ENCODE measurements around the gene STK17A. TPM values are rescaled to one million over a fixed set of nuclear protein-coding genes. Genes with fewer than 3 reads are reported as not detected.
"Not testable (repeated sequence)": the region's sequence is repeated elsewhere in the genome, so short reads cannot be mapped to it uniquely, and the experiment has no call there.

Gene STK17A
- total RNA-seq, 1 donor from 2014 or later = 37.2 TPM

DNA sequence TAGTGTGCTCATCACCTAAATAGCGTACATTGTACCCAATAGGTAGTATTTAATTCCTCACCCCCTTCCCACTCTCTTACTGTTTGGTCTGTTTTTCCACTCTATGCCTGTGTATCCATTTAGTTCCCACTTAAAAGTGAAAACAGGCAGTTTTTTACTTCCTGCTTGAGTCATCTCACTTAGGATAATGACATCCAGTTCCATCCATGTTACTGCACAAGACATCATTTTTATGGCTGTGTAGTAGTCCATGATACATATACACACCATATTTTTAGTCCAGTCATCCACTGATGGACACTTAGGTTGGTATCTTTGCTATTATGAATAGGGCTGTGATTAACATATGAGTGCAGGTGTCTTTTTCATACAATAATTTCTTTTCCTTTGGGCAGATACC is 10.1 kb downstream of the STK17A start:
- DNase-seq (ENCODE audit: extremely low read depth, low read depth, low spot score) = no peak

DNA sequence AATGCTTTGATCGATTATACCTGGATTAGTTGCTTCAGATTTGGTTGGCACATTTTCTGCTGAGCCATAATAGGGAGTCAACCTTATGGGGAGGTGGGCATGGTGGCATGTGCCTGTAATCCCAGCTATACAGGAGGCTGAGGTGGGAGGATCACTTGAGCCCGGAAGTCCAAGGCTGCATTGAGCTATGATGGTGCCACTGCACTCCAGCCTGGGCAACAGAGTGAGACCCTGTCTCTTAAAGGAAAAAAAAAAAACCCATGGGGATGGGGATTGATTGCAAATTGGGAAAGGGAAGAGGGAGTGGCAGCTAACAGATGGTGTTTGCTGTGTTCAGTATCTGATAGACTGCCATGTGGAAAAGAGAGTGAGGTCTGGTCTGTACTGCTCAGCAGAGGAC is 11.1 kb downstream of the STK17A start:
- DNase-seq (ENCODE audit: extremely low read depth, low read depth, low spot score) = no peak

DNA sequence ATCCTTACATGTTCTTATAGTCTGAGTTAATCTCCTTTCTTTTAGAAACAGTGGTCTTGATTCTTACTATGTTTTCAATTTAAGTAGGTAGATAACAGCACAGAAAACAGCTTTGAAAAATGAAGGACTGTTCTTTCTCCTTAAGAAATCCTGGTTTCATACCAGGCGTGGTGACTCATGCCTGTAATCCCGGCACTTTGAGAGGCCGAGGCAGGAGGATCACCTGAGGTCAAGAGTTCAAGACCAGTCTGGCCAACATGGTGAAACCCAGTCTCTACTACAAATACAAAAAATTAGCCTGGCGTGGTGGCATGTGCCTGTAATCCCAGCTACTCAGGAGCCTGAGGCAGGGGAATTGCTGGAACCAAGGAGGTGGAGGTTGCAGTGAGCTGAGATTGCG is 13.5 kb downstream of the STK17A start:
- DNase-seq (ENCODE audit: extremely low read depth, low read depth, low spot score) = not testable (repeated sequence)

DNA sequence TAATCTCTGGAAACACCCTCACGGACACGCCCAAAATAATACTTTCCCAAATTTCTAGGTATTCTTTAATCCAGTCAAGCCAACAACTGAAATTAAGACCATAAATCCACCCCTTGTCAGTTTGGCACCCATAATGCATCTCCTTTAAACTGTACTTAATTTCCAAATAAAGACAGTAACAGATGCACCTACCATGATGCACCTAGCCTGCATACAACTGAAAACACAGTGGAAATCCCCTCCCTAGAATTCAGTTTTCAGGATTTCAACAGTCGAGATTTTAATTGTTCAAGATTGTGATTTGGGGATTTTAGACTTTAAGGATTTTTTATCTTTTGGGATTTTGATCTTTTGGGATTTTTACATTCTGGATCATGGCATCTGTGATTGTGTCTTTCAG is 17.1 kb downstream of the STK17A start:
- no peak for DNase-seq (ENCODE audit: extremely low read depth, low read depth, low spot score)

DNA sequence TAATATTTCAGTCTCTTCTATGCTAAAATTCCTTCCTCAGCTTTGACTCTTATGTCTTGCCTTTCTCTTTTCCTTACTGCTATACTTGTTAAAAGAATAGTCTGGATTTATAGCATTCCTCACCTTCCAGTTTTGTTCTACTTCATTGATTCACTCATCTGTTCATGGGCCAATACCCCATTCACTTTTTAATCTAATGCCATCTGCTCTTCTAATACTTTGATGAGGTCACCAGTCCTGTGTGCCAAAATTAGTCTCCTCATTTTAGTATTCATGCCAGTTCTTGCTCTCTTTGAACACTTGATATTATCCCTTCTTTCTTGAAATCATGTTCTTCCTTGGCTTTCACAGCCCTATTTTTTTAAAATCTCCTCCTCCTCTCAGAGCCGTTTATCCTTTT is 19.3 kb downstream of the STK17A start:
- DNase-seq (ENCODE audit: extremely low read depth, low read depth, low spot score) = no peak

DNA sequence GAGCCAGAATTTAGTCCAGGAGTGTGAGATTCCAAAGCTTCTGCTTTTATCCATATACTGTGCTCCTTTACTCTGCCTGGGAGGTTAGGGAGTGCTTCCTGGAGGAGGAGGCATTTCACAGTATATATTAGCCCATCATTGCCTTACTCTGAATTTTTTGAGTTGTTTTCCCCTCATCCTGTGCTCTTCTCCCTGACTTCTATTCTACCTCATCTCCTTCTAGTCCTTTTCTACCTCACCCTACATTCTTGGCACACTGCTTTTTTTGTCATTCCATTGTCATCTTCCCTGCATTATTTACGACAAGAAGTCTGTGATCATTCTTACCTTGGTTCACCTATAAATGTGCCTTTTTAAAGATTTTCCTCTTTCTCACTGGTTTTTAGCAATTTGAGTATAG is 21.3 kb downstream of the STK17A start:
- DNase-seq (ENCODE audit: extremely low read depth, low read depth, low spot score) = no peak

DNA sequence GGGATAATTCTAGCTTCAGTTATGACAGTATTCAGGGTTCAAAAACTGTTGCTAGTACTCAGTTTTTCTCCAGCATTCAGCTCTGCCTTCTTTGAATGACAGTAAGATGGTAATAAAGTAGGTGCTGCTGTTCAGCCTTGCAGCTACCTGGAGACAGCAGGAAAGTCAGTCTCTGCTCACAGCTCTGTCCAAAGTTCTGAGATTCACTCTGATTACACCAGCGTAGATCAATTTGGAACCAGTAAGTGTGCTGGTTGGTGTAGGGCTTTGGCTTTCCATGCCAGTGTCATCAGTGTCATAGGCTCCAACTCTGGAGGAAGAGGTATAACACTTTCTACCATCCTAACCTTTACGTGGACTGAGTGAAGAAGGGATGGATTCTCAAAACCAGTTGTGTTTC is 26.2 kb downstream of the STK17A start:
- no peak for DNase-seq (ENCODE audit: extremely low read depth, low read depth, low spot score)

DNA sequence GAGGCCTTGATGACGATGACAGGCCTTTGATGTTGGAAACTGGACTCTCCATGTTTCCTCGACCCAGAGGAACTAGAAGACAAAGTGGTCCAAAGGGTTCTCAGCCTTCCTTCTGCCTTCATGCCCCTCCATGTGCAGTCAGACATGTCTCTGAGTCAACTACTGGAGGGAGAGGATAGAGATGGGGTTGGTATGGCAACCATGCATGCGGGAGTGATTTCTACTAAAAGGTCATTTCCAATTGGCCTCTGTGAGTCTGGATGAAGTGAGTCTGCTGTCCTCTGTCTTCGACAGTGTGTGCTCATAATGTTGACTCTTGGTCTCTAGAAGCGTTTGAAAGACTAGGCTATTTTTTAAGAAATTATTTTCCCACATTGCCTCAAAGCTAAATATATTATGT is 29.2 kb downstream of the STK17A start:
- DNase-seq (ENCODE audit: extremely low read depth, low read depth, low spot score) = no peak

DNA sequence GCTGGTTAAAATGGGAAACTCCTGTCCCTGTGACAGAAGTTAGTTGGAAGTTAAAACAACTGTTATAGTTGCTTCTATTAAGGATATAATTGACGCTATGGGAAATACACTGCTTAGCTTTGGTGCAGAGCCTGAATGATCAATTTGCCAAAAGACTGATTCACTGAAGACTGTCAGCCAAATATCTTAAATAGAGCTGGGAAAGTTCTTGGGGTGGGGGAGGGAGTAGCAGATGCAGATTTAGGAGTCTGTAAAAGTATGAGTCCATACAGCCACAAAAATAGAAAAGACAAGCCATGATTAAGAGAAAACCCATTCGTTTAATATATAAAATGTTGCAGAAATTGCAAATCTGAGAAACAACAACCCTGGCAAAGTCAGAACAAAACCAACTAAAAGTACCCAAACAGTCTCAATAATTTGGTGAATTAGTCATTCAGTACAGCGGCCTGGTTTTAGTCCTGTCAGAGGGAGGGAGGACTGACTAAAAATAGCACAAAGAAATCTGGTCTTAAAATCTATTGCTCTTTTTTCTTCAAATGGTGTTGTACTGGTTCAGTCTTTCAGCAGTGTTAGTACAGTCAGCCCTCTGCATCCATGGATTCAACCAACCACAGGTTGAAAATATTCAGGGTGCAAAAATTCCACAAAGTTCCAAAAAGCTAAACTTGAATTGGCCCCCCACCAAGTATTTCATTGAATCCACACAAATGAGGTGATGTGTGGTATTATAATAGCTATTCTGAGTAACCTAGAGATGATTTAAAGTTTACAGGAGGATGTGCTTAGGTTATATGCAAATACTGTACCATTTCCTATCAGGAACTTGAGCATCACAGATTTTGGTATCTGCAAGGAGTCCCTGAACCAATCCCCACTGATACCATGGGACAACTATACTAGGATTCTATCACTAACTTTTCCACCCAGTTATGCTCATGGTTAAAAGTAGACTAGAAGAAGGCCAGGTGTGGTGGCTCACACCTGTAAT is 30.0 kb downstream of the STK17A start:
- no peak for DNase-seq (ENCODE audit: extremely low read depth, low read depth, low spot score)

DNA sequence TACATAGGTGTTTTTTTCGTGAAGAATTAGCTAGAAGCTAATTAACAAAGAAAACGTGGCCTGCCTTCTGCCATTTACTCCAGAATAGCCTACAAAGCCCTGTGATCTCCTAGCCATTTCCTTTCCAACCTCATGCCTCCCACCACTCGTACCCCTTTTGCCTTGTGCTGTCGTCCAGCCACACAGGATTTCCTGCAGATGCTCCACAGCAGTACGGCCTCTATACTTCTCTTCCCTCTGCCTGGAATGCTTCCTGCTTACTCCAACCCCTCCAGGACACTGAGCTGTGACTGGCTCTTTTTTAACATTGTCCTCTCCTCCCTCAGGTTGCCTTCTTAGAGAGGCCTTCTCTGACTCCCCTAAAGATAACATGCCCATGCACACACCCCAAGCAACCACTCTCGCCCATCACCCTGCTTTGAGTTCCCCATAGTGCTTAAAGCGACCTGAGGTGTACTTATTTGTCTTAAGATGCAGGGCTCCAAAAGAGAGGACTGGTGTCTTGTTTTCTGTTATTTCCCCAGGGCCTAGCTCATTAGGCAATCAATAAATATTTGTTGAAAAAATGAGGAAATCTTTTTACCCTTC is 32.7 kb downstream of the STK17A start:
- no peak for DNase-seq (ENCODE audit: extremely low read depth, low read depth, low spot score)

DNA sequence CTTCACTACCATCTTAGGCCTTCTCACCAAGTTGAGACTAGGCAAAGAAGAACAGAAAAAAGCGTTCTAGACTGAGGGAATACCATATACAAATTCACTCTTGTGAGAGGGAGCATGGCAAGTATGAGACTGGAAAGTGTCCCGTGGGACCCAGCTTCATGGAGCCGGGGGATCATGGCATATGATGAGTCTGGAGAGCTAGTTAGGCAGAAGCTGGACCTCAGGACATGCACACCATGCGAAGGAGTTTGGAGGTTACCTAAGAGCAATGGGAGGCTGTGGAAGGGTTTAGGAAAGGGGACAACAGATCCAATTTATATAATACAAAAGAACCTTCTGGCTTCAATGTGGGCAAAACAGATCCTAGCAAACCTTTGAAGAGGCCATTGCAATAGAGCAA is 34.1 kb downstream of the STK17A start:
- DNase-seq (ENCODE audit: extremely low read depth, low read depth, low spot score) = no peak

DNA sequence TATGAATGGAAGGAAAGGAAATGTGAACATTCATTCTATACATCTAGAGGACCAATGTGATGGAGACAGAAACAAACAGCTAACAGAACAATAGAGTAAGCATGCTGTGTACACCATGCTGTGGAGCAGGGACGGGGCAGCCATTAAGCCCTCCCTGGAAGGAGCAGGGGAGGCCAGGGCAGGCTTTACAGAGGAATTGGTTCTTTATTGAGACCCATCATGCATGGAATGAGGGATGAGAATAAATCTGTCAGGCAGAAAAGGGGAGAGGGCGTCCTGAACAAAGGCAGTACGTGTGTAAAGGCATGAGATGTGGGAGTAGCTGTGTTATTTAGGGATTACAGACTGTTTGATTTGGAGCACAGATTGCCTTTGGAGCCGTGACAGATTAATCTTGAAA is 35.2 kb downstream of the STK17A start:
- no peak for DNase-seq (ENCODE audit: extremely low read depth, low read depth, low spot score)

DNA sequence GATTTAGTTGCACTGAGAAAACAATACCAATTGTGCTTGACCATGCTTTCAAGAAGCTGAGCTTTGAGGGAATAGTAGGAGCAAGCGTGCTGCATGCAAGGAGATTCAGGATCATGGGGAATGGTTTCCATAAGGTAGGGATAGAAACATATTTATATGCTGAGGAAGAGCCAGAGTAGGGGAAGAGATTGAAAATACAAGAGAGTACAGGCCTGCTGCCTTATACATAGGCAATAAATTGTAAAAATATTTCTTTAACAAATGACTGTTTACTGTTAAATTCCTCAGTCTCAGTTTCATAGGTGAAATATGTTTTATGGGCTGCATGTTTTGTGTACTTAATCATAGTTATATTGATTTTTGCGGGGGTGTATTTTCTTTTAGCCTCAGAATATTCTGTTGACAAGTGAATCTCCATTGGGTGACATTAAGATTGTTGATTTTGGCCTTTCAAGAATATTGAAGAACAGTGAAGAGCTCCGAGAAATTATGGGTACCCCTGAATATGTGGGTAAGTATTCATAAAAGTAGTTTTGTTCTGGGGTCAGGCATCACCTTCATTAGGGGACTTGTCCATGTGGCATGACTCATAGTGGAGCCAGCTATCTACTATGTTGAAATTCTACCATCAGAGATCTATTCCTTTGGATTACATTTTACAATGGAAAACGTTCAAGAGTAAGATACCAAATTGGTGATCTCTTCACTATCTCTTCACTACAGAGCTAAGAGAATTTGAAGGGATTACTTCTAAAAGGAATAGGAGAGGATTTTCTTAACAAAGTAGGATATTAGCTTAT is 36.5 kb downstream of the STK17A start:
- no peak for DNase-seq (ENCODE audit: extremely low read depth, low read depth, low spot score)

DNA sequence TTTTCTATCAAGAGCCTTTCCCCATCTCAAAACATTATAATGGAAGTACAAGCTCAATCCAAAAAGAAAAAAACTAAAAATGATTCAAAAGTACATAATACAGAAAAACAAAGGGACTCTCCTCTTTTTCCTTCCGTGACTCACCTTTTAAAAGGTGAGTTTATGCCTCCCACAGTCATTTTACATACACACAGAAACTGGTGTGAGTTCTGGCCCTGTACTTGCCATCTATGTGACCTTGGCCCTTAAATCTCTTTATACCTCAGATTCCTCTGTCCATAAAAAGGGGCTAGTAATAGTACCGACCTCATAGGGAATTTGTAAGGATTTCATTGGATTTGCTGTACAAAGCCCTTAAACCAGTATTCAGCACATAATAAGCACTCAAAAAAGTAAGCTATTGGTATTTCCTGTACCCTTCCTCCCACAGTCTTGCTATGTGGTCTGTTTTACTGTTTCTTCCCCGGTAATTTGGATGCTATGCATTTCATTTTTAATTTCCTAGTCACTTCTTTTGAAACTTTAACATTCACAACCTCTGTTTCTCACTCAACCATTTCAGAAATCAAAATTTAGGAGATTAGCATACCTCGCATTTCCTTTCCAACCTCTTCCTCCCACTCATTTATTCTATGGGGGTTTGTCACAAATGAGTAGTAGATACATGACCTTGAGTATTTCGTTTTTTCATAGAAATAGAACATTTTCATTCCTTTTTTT is 39.0 kb downstream of the STK17A start:
- no peak for DNase-seq (ENCODE audit: extremely low read depth, low read depth, low spot score)

DNA sequence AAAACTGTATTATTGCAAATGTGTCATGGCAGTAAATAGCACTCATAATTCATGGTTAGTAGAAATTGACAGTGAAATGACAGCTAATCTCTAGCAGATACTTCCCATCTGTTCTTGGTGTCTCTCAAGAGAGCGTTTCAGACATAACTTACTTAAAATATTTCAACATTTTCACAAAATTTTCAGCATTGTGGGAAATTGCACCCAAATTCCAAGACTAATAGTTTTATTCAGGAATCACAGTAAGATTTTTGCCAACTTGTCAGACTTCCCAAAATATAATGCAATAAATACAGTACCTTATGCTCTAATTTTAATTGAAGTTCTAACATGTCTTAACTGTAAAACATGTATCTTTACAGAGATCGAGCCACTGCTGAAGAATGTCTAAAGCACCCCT is 41.2 kb downstream of the STK17A start:
- no peak for DNase-seq (ENCODE audit: extremely low read depth, low read depth, low spot score)

DNA sequence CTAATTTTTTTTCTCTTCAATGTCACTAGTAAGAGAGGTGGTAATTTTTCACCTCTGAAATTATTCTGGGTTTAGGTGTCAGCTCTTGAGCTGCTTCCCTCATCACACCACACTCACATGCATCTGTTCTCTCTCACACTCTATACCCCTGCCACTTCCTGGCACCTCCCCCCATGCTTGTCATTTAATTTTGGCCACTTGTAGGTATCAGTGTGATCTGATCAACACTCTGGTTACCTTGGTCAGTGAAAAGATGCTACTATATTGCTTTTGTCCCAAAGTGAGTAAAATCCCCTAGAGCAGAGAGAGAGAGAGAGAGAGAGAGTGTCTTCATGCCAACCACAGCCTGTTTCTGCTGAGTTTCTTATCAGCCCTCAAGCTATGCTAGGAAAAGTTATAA is 42.5 kb downstream of the STK17A start:
- DNase-seq (ENCODE audit: extremely low read depth, low read depth, low spot score) = no peak

DNA sequence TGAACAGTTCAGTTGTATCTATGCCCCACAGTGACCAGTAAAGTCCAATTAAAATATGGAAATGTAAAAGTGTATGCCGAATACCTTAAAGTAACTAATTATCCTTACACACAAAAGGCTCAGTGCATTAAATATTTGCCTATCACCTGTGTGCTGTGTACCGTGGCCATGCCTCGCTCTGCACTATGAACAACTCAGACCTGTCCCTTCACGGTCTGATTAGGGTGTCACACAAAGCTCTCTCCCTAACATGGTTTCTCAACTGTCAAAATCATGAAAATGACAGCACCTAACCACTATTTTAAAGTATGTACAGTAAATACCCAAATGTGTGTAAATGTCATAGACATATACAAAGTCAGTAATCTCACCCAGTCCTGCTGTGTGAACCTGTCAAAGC is 43.1 kb downstream of the STK17A start:
- DNase-seq (ENCODE audit: extremely low read depth, low read depth, low spot score) = no peak

DNA sequence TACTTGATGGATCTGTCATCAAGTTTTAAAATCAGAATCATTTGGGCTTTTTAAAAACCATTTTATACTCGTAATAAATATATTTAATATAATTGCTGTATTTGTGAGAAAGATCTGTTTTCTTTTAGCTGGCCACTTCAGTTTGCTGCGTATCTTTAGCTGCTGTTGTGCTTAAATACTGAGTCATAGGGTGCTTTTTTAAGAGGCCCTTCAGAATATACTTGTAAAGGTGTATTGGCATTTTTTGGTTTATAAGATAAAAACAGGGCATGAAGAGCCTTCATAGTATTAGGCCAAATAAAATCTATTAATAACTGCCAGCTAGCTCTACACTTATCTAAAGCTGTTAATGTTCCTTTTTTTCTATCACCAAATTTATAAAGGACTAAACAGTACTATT is 43.8 kb downstream of the STK17A start:
- DNase-seq (ENCODE audit: extremely low read depth, low read depth, low spot score) = no peak

DNA sequence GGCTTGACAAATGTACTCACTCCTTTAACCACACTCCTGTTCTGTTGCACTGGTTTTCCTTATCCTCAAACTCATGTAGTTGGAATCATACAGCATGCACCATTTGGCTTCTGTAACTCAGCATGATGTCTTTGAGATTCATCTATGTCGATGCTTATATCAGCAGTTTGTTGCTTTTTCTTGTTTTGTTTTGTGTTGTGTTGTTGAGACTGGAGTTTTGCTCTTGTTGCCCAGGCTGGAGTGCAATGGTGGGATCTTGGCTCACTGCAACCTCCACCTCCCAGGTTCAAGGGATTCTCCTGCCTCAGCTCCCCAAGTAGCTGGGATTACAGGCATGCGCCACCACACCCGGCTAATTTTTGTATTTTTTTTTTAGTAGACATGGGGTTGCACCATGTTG is 44.9 kb downstream of the STK17A start:
- DNase-seq (ENCODE audit: extremely low read depth, low read depth, low spot score) = not testable (repeated sequence)

DNA sequence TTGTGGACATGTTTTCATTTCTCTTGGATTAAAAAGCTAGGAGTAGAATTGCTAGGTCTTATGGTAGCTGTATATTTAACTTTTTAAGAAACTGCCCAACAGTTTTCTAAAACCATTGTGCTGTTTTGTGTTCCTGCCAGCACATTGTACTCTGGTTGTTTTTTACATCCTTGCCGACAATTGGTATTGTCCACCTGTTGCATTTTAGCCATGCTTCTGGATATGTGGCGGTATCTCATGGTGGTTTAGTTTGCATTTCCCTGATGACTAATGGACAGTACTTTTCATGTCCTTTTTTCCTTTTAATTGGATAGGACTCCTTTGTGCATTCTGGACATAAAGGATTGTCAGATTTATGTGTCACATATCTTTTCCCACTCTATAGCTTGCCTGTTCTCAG is 45.5 kb downstream of the STK17A start:
- no peak for DNase-seq (ENCODE audit: extremely low read depth, low read depth, low spot score)

DNA sequence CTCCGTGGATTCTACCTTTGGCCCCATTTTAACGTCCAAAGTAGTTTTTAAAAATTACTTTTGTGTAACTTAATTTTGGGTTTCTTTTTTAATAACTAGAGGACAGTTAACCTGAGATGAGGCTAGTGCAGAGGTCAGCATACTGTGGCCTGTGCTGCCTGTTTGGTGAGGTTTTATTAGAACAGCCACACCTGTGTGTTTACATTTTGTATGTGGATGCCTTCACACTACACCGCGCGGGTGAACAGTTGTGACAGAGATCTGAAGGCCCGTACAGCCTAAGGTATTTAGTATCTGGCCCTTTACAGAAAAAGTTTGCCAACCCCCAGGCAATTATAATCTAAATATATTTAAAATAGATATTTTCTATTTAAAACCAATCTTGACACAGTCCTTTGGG is 46.9 kb downstream of the STK17A start:
- DNase-seq (ENCODE audit: extremely low read depth, low read depth, low spot score) = no peak

Data from glomerular endothelial cell (primary cell).